ENCODE measurements around the gene ADARB2.
A peak's percentile ranks its signal among the peaks of the same experiment; 100 is the strongest.

The ADARB2 gene

GRCh38 chr10:1169981-1170866, 567.1 kb downstream of the ADARB2 start:
- Histone ChIP-seq H3K27me3 (ENCODE audit: control insufficient read depth in 3 of 3, insufficient read depth in 3 of 3, low read depth in 1 of 3, low read length in 3 of 3) (peaks cover 0 to 9% (median 0%) of the 10 kb centered on the region in 3 experiments), H3K27ac (replicated peaks; ENCODE audit: low read length) (no peak overlapping the region), H3K23ac (ENCODE audit: low read depth, low read length, poor library complexity) (no peak overlapping the region), H3K79me1 (ENCODE audit: low read depth, low read length) (no peaks in the 10 kb centered on the region), H3K4ac (ENCODE audit: low read length) (no peak overlapping the region), H2BK12ac (ENCODE audit: low read length) (peak overlapping the region; percentile 76), H4K8ac (ENCODE audit: low read depth, low read length) (no peak overlapping the region), H2AK5ac (ENCODE audit: low read depth, low read length) (peak overlapping the region; percentile 60), H3K4me2 (ENCODE audit: insufficient read depth, low read length, poor library complexity, severe bottlenecking) (no peak overlapping the region), H3K4me1 (ENCODE audit: control insufficient read depth in 2 of 2, insufficient read depth in 1 of 2, low read depth in 1 of 2, low read length in 2 of 2) (peaks cover 0 to 2% of the 10 kb centered on the region in 2 donors), H2BK5ac (ENCODE audit: low read length) (no peak overlapping the region), H3K18ac (ENCODE audit: low read length) (peak overlapping the region; percentile 84), H3K14ac (ENCODE audit: low read length) (peak overlapping the region; percentile 97), H2AFZ (ENCODE audit: low read length) (no peak overlapping the region), H3K4me3 (ENCODE audit: low read length in 2 of 2) (no peak overlapping the region), H4K91ac (ENCODE audit: low read depth, low read length, poor library complexity) (no peak overlapping the region), H3K9me3 (replicated peaks in 1 of 2; ENCODE audit: control insufficient read depth in 2 of 2, insufficient read depth in 1 of 2, low read depth in 1 of 2, low read length in 2 of 2) (peaks cover 0 to 3% of the 10 kb centered on the region in 2 donors), H2BK120ac (ENCODE audit: low read depth, low read length) (peak overlapping the region; percentile 96), H3K9ac (ENCODE audit: low read depth, low read length, poor library complexity) (no peak overlapping the region), H3K36me3 (replicated peaks in 1 of 2; ENCODE audit: control insufficient read depth in 2 of 2, insufficient read depth in 2 of 2, low read length in 2 of 2) (peaks cover 0 to 2% of the 10 kb centered on the region in 2 donors), H2BK15ac (ENCODE audit: low read length) (peak overlapping the region; percentile 7)
- no CpG with 5 or more reads among the region's 22 CpGs for WGBS, 2 donors (ENCODE audit: extremely low coverage in 2 of 2, insufficient read length in 2 of 2, insufficient replicate concordance in 1 of 2)
- no peak for DNase-seq (ENCODE audit: low spot score)

DNA sequence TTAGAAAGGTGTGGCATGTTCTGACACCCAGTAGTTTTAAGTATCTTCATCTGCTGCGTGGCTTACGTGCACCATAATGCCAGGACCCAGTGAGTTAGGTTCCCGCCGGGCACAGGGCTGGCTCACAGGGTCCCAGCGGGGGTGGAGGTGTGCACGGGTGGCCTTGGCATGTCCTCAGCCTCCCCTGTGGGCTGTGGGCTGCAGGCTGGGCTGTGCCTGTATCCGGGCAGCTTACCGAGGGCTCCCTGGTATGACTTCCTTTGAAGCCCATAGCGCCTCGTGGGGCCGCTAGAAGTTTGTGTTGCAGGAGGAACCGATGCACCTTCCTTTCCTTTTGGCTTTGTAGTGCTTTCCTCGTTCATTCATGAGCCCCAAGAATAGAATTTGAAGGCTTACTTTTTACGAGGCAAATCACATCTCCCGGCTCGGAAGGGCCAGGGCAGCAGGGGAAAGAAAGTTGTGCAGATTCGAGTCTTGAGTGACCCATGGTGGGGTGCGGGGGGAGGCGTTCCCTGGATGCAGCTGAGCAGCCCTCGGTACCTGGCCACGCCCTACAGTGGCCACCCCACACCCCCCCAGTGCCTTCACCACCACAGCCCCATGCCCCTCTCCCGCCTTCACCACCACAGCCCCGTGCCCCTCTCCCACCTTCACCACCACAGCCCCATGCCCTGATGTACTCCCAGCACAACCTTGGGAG, 568.0 kb downstream of the ADARB2 start:
- peak overlapping the region; percentile 7 for H2BK15ac ChIP-seq (ENCODE audit: low read length)
- H2BK120ac ChIP-seq (ENCODE audit: low read depth, low read length), result no peak overlapping the region
- H2BK5ac ChIP-seq (ENCODE audit: low read length), result no peak overlapping the region
- H4K8ac ChIP-seq (ENCODE audit: low read depth, low read length), result no peak overlapping the region
- H3K4ac ChIP-seq (ENCODE audit: low read length), result no peak overlapping the region
- H3K23ac ChIP-seq (ENCODE audit: low read depth, low read length, poor library complexity), result no peak overlapping the region
- peak overlapping the region; percentile 60 for H2AK5ac ChIP-seq (ENCODE audit: low read depth, low read length)
- peaks cover 0 to 2% of the 10 kb centered on the region in 2 donors for H3K4me1 ChIP-seq (ENCODE audit: control insufficient read depth in 2 of 2, insufficient read depth in 1 of 2, low read depth in 1 of 2, low read length in 2 of 2)
- H2BK12ac ChIP-seq (ENCODE audit: low read length), result no peak overlapping the region
- no peak overlapping the region for H2AFZ ChIP-seq (ENCODE audit: low read length)
- H3K27me3 ChIP-seq (ENCODE audit: control insufficient read depth in 3 of 3, insufficient read depth in 3 of 3, low read depth in 1 of 3, low read length in 3 of 3), result peaks cover 0 to 9% (median 0%) of the 10 kb centered on the region in 3 experiments
- no peak overlapping the region for H3K4me3 ChIP-seq (ENCODE audit: low read length in 2 of 2)
- WGBS, 2 donors (ENCODE audit: extremely low coverage in 2 of 2, insufficient read length in 2 of 2, insufficient replicate concordance in 1 of 2), result no CpG with 5 or more reads among the region's 23 CpGs
- peaks cover 0 to 2% of the 10 kb centered on the region in 2 donors for H3K36me3 ChIP-seq (replicated peaks in 1 of 2; ENCODE audit: control insufficient read depth in 2 of 2, insufficient read depth in 2 of 2, low read length in 2 of 2)
- no peak overlapping the region for H3K27ac ChIP-seq (replicated peaks; ENCODE audit: low read length)
- no peak overlapping the region for H3K14ac ChIP-seq (ENCODE audit: low read length)
- no peak overlapping the region for H3K4me2 ChIP-seq (ENCODE audit: insufficient read depth, low read length, poor library complexity, severe bottlenecking)
- peaks cover 0 to 3% of the 10 kb centered on the region in 2 donors for H3K9me3 ChIP-seq (replicated peaks in 1 of 2; ENCODE audit: control insufficient read depth in 2 of 2, insufficient read depth in 1 of 2, low read depth in 1 of 2, low read length in 2 of 2)
- DNase-seq (ENCODE audit: low spot score), result no peak
- no peaks in the 10 kb centered on the region for H3K79me1 ChIP-seq (ENCODE audit: low read depth, low read length)
- H3K18ac ChIP-seq (ENCODE audit: low read length), result no peak overlapping the region
- no peak overlapping the region for H3K9ac ChIP-seq (ENCODE audit: low read depth, low read length, poor library complexity)
- no peak overlapping the region for H4K91ac ChIP-seq (ENCODE audit: low read depth, low read length, poor library complexity)

DNA sequence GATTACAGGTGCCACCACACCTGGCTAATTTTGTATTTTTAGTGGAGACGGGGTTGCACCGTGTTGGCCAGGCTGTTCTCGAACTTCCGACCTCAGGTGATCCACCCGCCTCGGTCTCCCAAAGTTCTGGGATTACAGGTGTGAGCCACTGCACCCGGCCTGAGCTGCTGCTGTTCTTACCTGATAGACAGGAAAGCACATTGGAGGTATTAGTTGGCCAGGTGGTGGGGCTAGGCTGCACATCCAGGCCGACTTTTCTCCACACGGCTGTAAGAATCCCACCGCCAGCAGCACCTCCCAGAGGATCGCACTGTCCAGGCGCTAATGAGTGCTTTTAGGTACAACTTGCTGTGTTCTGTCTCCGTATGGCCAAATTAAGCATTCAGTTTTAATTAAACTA, 568.6 kb downstream of the ADARB2 start:
- Histone ChIP-seq H3K14ac (ENCODE audit: low read length) (no peak overlapping the region), H2BK12ac (ENCODE audit: low read length) (no peak overlapping the region), H3K4me3 (ENCODE audit: low read length in 2 of 2) (no peak overlapping the region), H3K27me3 (ENCODE audit: control insufficient read depth in 3 of 3, insufficient read depth in 3 of 3, low read depth in 1 of 3, low read length in 3 of 3) (peaks cover 0 to 9% (median 0%) of the 10 kb centered on the region in 3 experiments), H3K23ac (ENCODE audit: low read depth, low read length, poor library complexity) (no peak overlapping the region), H3K9me3 (replicated peaks in 1 of 2; ENCODE audit: control insufficient read depth in 2 of 2, insufficient read depth in 1 of 2, low read depth in 1 of 2, low read length in 2 of 2) (peaks cover 0 to 3% of the 10 kb centered on the region in 2 donors), H3K4me2 (ENCODE audit: insufficient read depth, low read length, poor library complexity, severe bottlenecking) (no peak overlapping the region), H3K36me3 (replicated peaks in 1 of 2; ENCODE audit: control insufficient read depth in 2 of 2, insufficient read depth in 2 of 2, low read length in 2 of 2) (peaks cover 0 to 2% of the 10 kb centered on the region in 2 donors), H2BK5ac (ENCODE audit: low read length) (no peak overlapping the region), H2BK15ac (ENCODE audit: low read length) (no peak overlapping the region), H2AK5ac (ENCODE audit: low read depth, low read length) (no peak overlapping the region), H3K79me1 (ENCODE audit: low read depth, low read length) (no peaks in the 10 kb centered on the region), H3K4me1 (ENCODE audit: control insufficient read depth in 2 of 2, insufficient read depth in 1 of 2, low read depth in 1 of 2, low read length in 2 of 2) (peaks cover 0 to 2% of the 10 kb centered on the region in 2 donors), H3K4ac (ENCODE audit: low read length) (no peak overlapping the region), H3K27ac (replicated peaks; ENCODE audit: low read length) (no peak overlapping the region), H4K8ac (ENCODE audit: low read depth, low read length) (no peak overlapping the region), H2BK120ac (ENCODE audit: low read depth, low read length) (no peak overlapping the region), H3K9ac (ENCODE audit: low read depth, low read length, poor library complexity) (no peak overlapping the region), H3K18ac (ENCODE audit: low read length) (no peak overlapping the region), H2AFZ (ENCODE audit: low read length) (no peak overlapping the region), H4K91ac (ENCODE audit: low read depth, low read length, poor library complexity) (no peak overlapping the region)
- WGBS, 2 donors (ENCODE audit: extremely low coverage in 2 of 2, insufficient read length in 2 of 2, insufficient replicate concordance in 1 of 2), result no CpG with 5 or more reads among the region's 13 CpGs
- DNase-seq (ENCODE audit: low spot score), result no peak

GRCh38 chr10:1166828-1167275, 570.5 kb downstream of the ADARB2 start:
- Histone ChIP-seq H3K4me3 (ENCODE audit: low read length in 2 of 2) (no peak overlapping the region), H3K23ac (ENCODE audit: low read depth, low read length, poor library complexity) (peak overlapping the region; percentile 57), H3K14ac (ENCODE audit: low read length) (no peak overlapping the region), H2BK15ac (ENCODE audit: low read length) (no peak overlapping the region), H3K36me3 (replicated peaks in 1 of 2; ENCODE audit: control insufficient read depth in 2 of 2, insufficient read depth in 2 of 2, low read length in 2 of 2) (peaks cover 0 to 2% of the 10 kb centered on the region in 2 donors), H3K4me1 (ENCODE audit: control insufficient read depth in 2 of 2, insufficient read depth in 1 of 2, low read depth in 1 of 2, low read length in 2 of 2) (peaks cover 0 to 2% of the 10 kb centered on the region in 2 donors), H3K27me3 (ENCODE audit: control insufficient read depth in 3 of 3, insufficient read depth in 3 of 3, low read depth in 1 of 3, low read length in 3 of 3) (peaks cover 0 to 11% (median 0%) of the 10 kb centered on the region in 3 experiments), H3K9me3 (replicated peaks in 1 of 2; ENCODE audit: control insufficient read depth in 2 of 2, insufficient read depth in 1 of 2, low read depth in 1 of 2, low read length in 2 of 2) (peaks cover 0 to 3% of the 10 kb centered on the region in 2 donors), H3K27ac (replicated peaks; ENCODE audit: low read length) (no peak overlapping the region), H3K79me1 (ENCODE audit: low read depth, low read length) (no peaks in the 10 kb centered on the region), H4K91ac (ENCODE audit: low read depth, low read length, poor library complexity) (no peak overlapping the region), H3K4ac (ENCODE audit: low read length) (no peak overlapping the region), H2BK12ac (ENCODE audit: low read length) (no peak overlapping the region), H4K8ac (ENCODE audit: low read depth, low read length) (no peak overlapping the region), H3K18ac (ENCODE audit: low read length) (no peak overlapping the region), H2BK5ac (ENCODE audit: low read length) (no peak overlapping the region), H3K9ac (ENCODE audit: low read depth, low read length, poor library complexity) (no peak overlapping the region), H3K4me2 (ENCODE audit: insufficient read depth, low read length, poor library complexity, severe bottlenecking) (no peak overlapping the region), H2AFZ (ENCODE audit: low read length) (no peak overlapping the region), H2BK120ac (ENCODE audit: low read depth, low read length) (no peak overlapping the region), H2AK5ac (ENCODE audit: low read depth, low read length) (peak overlapping the region; percentile 17)
- no CpG with 5 or more reads among the region's 9 CpGs for WGBS, 2 donors (ENCODE audit: extremely low coverage in 2 of 2, insufficient read length in 2 of 2, insufficient replicate concordance in 1 of 2)
- DNase-seq (ENCODE audit: low spot score), result no peak
